ENCODE data around the gene PTPN5.

PTPN5 gene

GRCh38 chr11:18772211-18772610 is 19.4 kb downstream of the PTPN5 start:
- DNase-seq = no peak

- no peak for DNase-seq
Observed at GRCh38 chr11:18771266-18772035, 20.1 kb downstream of the PTPN5 start.

GRCh38 chr11:18770479-18771125 is 21.0 kb downstream of the PTPN5 start:
- DNase-seq = no peak

- DNase-seq = no peak
Observed at GRCh38 chr11:18769802-18770456, 21.7 kb downstream of the PTPN5 start.

- no peak for DNase-seq
Observed at GRCh38 chr11:18768978-18769377, 22.6 kb downstream of the PTPN5 start.

GRCh38 chr11:18768472-18768901 is 23.1 kb downstream of the PTPN5 start:
- DNase-seq = no peak

GRCh38 chr11:18766015-18766414 is 25.6 kb downstream of the PTPN5 start:
- DNase-seq = no peak

GRCh38 chr11:18765554-18765953 is 26.0 kb downstream of the PTPN5 start:
- no peak for DNase-seq

GRCh38 chr11:18761741-18762140 is 29.9 kb downstream of the PTPN5 start:
- no peak for DNase-seq

GRCh38 chr11:18761144-18761543 is 30.5 kb downstream of the PTPN5 start:
- no peak for DNase-seq

- DNase-seq = no peak
Observed at GRCh38 chr11:18757811-18758210, 33.8 kb downstream of the PTPN5 start.

- no peak for DNase-seq
Observed at GRCh38 chr11:18756889-18757288, 34.7 kb downstream of the PTPN5 start.

GRCh38 chr11:18754308-18754707 is 37.3 kb downstream of the PTPN5 start:
- DNase-seq = no peak

- DNase-seq = no peak
Observed at GRCh38 chr11:18752502-18752901, 39.1 kb downstream of the PTPN5 start.

- no peak for DNase-seq
Observed at GRCh38 chr11:18750944-18751343, 40.7 kb downstream of the PTPN5 start.

- no peak for DNase-seq
Observed at GRCh38 chr11:18749681-18750319, 41.8 kb downstream of the PTPN5 start.

- no peak for DNase-seq
Observed at GRCh38 chr11:18748766-18749365, 42.7 kb downstream of the PTPN5 start.

- no peak for DNase-seq
Observed at GRCh38 chr11:18745251-18745650, 46.3 kb downstream of the PTPN5 start.

GRCh38 chr11:18743900-18744514 is 47.6 kb downstream of the PTPN5 start:
- DNase-seq = no peak

GRCh38 chr11:18743365-18743764 is 48.2 kb downstream of the PTPN5 start:
- DNase-seq = no peak

- no peak for DNase-seq
Observed at GRCh38 chr11:18741783-18742182, 49.8 kb downstream of the PTPN5 start.

- no peak for DNase-seq
Observed at GRCh38 chr11:18739685-18740084, 51.9 kb downstream of the PTPN5 start.

- DNase-seq = no peak
Observed at GRCh38 chr11:18737642-18738041, 54.0 kb downstream of the PTPN5 start.
